SJCRH30 (cell line): Measurements from ENCODE around the gene DENND4B. TPM values are rescaled to one million over a fixed set of nuclear protein-coding genes. Genes with fewer than 3 reads are reported as not detected.
A peak's percentile ranks its signal among the peaks of the same experiment; 100 is the strongest.
"Not testable (repeated sequence)": the region's sequence is repeated elsewhere in the genome, so short reads cannot be mapped to it uniquely, and the experiment has no call there.

Experiments
- DNase-seq, 2 experiments: peaks; one replicate each; pipeline ENCODE4 v3.0.0-alpha.2; 2015 to 2020
- H3K27ac ChIP-seq: fragments of 250-450 bp; sonication (Bioruptor Pico); 2 replicates; pipeline ENCODE4 v1.5.1; 2020; ENCODE audit warnings: mild to moderate bottlenecking, moderate library complexity
- H3K27me3 ChIP-seq: fragments of 250-450 bp; sonication (Bioruptor Pico); 2 replicates; pipeline ENCODE4 v1.5.1; 2020; ENCODE audit warnings: mild to moderate bottlenecking, moderate library complexity
- H3K36me3 ChIP-seq: fragments of 250-450 bp; sonication (Bioruptor Pico); 2 replicates; pipeline ENCODE4 v1.5.1; 2020; ENCODE audit warnings: mild to moderate bottlenecking, moderate library complexity
- H3K4me1 ChIP-seq: fragments of 250-450 bp; sonication (Bioruptor Pico); 2 replicates; pipeline ENCODE4 v1.5.1; 2020; ENCODE audit warnings: mild to moderate bottlenecking, moderate library complexity
- H3K4me3 ChIP-seq: fragments of 250-450 bp; sonication (Bioruptor Pico); 2 replicates; pipeline ENCODE4 v1.5.1; 2020; ENCODE audit warnings: mild to moderate bottlenecking, moderate library complexity
- H3K9me3 ChIP-seq: fragments of 250-450 bp; sonication (Bioruptor Pico); replicated peaks from 2 replicates; pipeline ENCODE4 v1.5.1; 2020; ENCODE audit warnings: mild to moderate bottlenecking, moderate library complexity
- total RNA-seq: library from RNA; depleted of rRNA; stranded (reverse); fragments of >200 nt; shearing (Covaris generic); gene quantifications from 2 replicates; pipeline ENCODE4 v1.2.3, GENCODE V29; 2014; rRNA removed

DENND4B gene
- total RNA-seq: 18.9 and 26.3 TPM in 2 replicates

GRCh38 chr1:153946622-153947241, at the start of gene DENND4B:
Gene DENND4B (minus strand): TSS chr1:153946718. CDS start chr1:153944374, 2,344 bp downstream.
- Histone ChIP-seq H3K4me1 (peaks cover 6% of the 10 kb centered on the region; the same call in 1 of the 2 replicates), H3K4me3 (peak within 1 kb of the TSS; percentile 96), H3K27ac (peak within 1 kb of the TSS; percentile 61), H3K36me3 (peaks cover 7% of the 10 kb centered on the region; the same call in 1 of the 2 replicates), H3K27me3 (no peaks in the 10 kb centered on the region), H3K9me3 (no peaks in the 10 kb centered on the region)
- peak; percentile 78 to 84 for DNase-seq

GRCh38 chr1:153995640-153996039, 49.1 kb upstream of the DENND4B start:
- DNase-seq: no peak
- Histone ChIP-seq H3K4me3 (no peak overlapping the region), H3K27ac (no peak overlapping the region), H3K27me3 (no peaks in the 10 kb centered on the region), H3K36me3 (peaks cover 40% of the 10 kb centered on the region), H3K4me1 (no peaks in the 10 kb centered on the region), H3K9me3 (no peaks in the 10 kb centered on the region)

GRCh38 chr1:153995202-153995601, 48.7 kb upstream of the DENND4B start:
- no peak overlapping the region for H3K27ac ChIP-seq
- no peak for DNase-seq
- H3K9me3 ChIP-seq: no peaks in the 10 kb centered on the region
- no peaks in the 10 kb centered on the region for H3K27me3 ChIP-seq
- H3K36me3 ChIP-seq: peaks cover 40% of the 10 kb centered on the region
- no peak overlapping the region for H3K4me3 ChIP-seq
- no peaks in the 10 kb centered on the region for H3K4me1 ChIP-seq

- Histone ChIP-seq H3K36me3 (peaks cover 40% of the 10 kb centered on the region), H3K4me1 (no peaks in the 10 kb centered on the region), H3K27ac (no peak overlapping the region), H3K9me3 (no peaks in the 10 kb centered on the region), H3K4me3 (peak overlapping the region; percentile 79), H3K27me3 (no peaks in the 10 kb centered on the region)
- no peak for DNase-seq
Measured at GRCh38 chr1:153991806-153992205, 45.3 kb upstream of the DENND4B start.

- Histone ChIP-seq H3K4me1 (no peaks in the 10 kb centered on the region), H3K27ac (peak overlapping the region; percentile 77), H3K4me3 (peak overlapping the region; percentile 79), H3K27me3 (no peaks in the 10 kb centered on the region), H3K9me3 (no peaks in the 10 kb centered on the region), H3K36me3 (peaks cover 40% of the 10 kb centered on the region)
- DNase-seq: no peak
Measured at GRCh38 chr1:153991151-153991630, 44.7 kb upstream of the DENND4B start.

- DNase-seq: peak; percentile 96 to 98
- peak within 1 kb of the TSS; percentile 79 for H3K4me3 ChIP-seq
- peaks cover 40% of the 10 kb centered on the region for H3K36me3 ChIP-seq
- peak within 1 kb of the TSS; percentile 77 for H3K27ac ChIP-seq
- no peaks in the 10 kb centered on the region for H3K4me1 ChIP-seq
- H3K27me3 ChIP-seq: no peaks in the 10 kb centered on the region
- no peaks in the 10 kb centered on the region for H3K9me3 ChIP-seq
Measured at GRCh38 chr1:153990468-153991150, 44.1 kb upstream of the DENND4B start, which contains the start of gene RPS27. Gene RPS27 (plus strand): TSS chr1:153990762. CDS start chr1:153990797, 35 bp downstream.

GRCh38 chr1:153987621-153988020, 41.1 kb upstream of the DENND4B start:
- Histone ChIP-seq H3K36me3 (peaks cover 21% of the 10 kb centered on the region), H3K27me3 (no peaks in the 10 kb centered on the region), H3K4me3 (no peak overlapping the region), H3K27ac (no peak overlapping the region), H3K4me1 (no peaks in the 10 kb centered on the region; the same call in none of the 2 replicates), H3K9me3 (no peaks in the 10 kb centered on the region)
- DNase-seq: no peak

GRCh38 chr1:153985941-153986761, 39.6 kb upstream of the DENND4B start, which contains the start of gene RAB13:
Gene RAB13 (minus strand): TSS chr1:153986339. CDS start chr1:153986236, 103 bp downstream.
- peak; percentile 84 to 90 for DNase-seq
- Histone ChIP-seq H3K27me3 (no peaks in the 10 kb centered on the region), H3K4me3 (peak within 1 kb of the TSS; percentile 86), H3K9me3 (no peaks in the 10 kb centered on the region), H3K27ac (peak within 1 kb of the TSS; percentile 56), H3K4me1 (no peaks in the 10 kb centered on the region; the same call in none of the 2 replicates), H3K36me3 (peaks cover 7% of the 10 kb centered on the region)

GRCh38 chr1:153985341-153985912, 38.9 kb upstream of the DENND4B start:
- Histone ChIP-seq H3K9me3 (no peaks in the 10 kb centered on the region), H3K27ac (peak overlapping the region; percentile 43; the same call in 1 of the 2 replicates), H3K4me3 (peak overlapping the region; percentile 86), H3K4me1 (no peaks in the 10 kb centered on the region; the same call in none of the 2 replicates), H3K27me3 (no peaks in the 10 kb centered on the region), H3K36me3 (peaks cover 5% of the 10 kb centered on the region)
- DNase-seq: no peak

GRCh38 chr1:153984123-153984894, 37.8 kb upstream of the DENND4B start:
- no peak for DNase-seq
- Histone ChIP-seq H3K36me3 (peaks cover 5% of the 10 kb centered on the region), H3K27me3 (no peaks in the 10 kb centered on the region), H3K9me3 (no peaks in the 10 kb centered on the region), H3K4me1 (no peaks in the 10 kb centered on the region; the same call in none of the 2 replicates), H3K4me3 (no peak overlapping the region), H3K27ac (no peak overlapping the region)

GRCh38 chr1:153981735-153982134, 35.2 kb upstream of the DENND4B start:
- not testable (repeated sequence) for DNase-seq, H3K4me3 ChIP-seq

GRCh38 chr1:153979091-153979490, 32.6 kb upstream of the DENND4B start:
- peaks cover 17% of the 10 kb centered on the region for H3K36me3 ChIP-seq
- H3K4me1 ChIP-seq, H3K4me3 ChIP-seq, H3K27me3 ChIP-seq, H3K27ac ChIP-seq, H3K9me3 ChIP-seq, DNase-seq: not testable (repeated sequence)

More at GRCh38 chr1:153981735-153982134, 35.2 kb upstream of the DENND4B start:
- not testable (repeated sequence) for H3K27ac ChIP-seq, H3K4me1 ChIP-seq, H3K9me3 ChIP-seq, H3K36me3 ChIP-seq, H3K27me3 ChIP-seq

- H3K9me3 ChIP-seq: no peaks in the 10 kb centered on the region
- peak overlapping the region; percentile 97 for H3K4me3 ChIP-seq
- 0 out of 2 replicates have a peak, but pooled peaks cover 5% of the 10 kb centered on the region for H3K4me1 ChIP-seq
- H3K27me3 ChIP-seq: no peaks in the 10 kb centered on the region
- H3K27ac ChIP-seq: peak overlapping the region; percentile 80; the same call in 1 of the 2 replicates
- no peak for DNase-seq
- H3K36me3 ChIP-seq: peaks cover 20% of the 10 kb centered on the region
Measured at GRCh38 chr1:153978274-153978909, 31.9 kb upstream of the DENND4B start.
